Activated naive CD4-positive, alpha-beta T cell treated with anti-CD3 and anti-CD28 coated beads for 36 hours (primary cell): ENCODE measurements around the gene PDXP. TPM values are rescaled to one million over a fixed set of nuclear protein-coding genes. Genes with fewer than 3 reads are reported as not detected.

Experiments
- CTCF ChIA-PET: fragments of 350-600 bp; sonication (Branson Sonifier 250); formaldehyde crosslinking; loops from one replicate; lab custom pipeline; 2021; ENCODE audit warnings: antibody characterized with exemption; lab: Charles Lee
- DNase-seq: peaks from one replicate; pipeline ENCODE4 v3.0.0-alpha.2; 2020
- H3K27ac Mint-ChIP-seq: one replicate; pipeline ENCODE4 v1.8.0; 2021; ENCODE audit warnings: mild to moderate bottlenecking, mixed read lengths
- H3K27me3 Mint-ChIP-seq: one replicate; pipeline ENCODE4 v1.8.0; 2021; ENCODE audit warnings: low read depth, mixed read lengths
- H3K36me3 Mint-ChIP-seq: one replicate; pipeline ENCODE4 v1.8.0; 2021; ENCODE audit warnings: low read depth, mixed read lengths
- H3K4me1 Mint-ChIP-seq: one replicate; pipeline ENCODE4 v1.8.0; 2021; ENCODE audit warnings: low read depth, mixed read lengths
- H3K4me3 Mint-ChIP-seq: one replicate; pipeline ENCODE4 v1.8.0; 2021; ENCODE audit warnings: mild to moderate bottlenecking, moderate library complexity, mixed read lengths
- H3K9me3 Mint-ChIP-seq: one replicate; pipeline ENCODE4 v1.8.0; 2021; ENCODE audit warnings: mixed read lengths
- intact Hi-C: fragments of 100-400 bp; cut with micrococcal nuclease; formaldehyde crosslinking; loops from one replicate; pipeline ENCODE4 v1.15.1; 2023
- total RNA-seq, 2 experiments: library from RNA; stranded (reverse); gene quantifications; one replicate each; pipeline ENCODE4 v1.2.3, GENCODE V29; 2021

Gene PDXP
- total RNA-seq, 2 experiments from 2014 or later, result 17.4 to 19.2 TPM

- intact Hi-C loops, result no loop called here
- Mint-ChIP-seq H3K4me3 (no peak overlapping the region), H3K27ac (no peak overlapping the region), H3K27me3 (no peaks in the 10 kb centered on the region), H3K36me3 (peaks cover 6% of the 10 kb centered on the region), H3K9me3 (no peaks in the 10 kb centered on the region), H3K4me1 (peaks cover 38% of the 10 kb centered on the region)
- no peak for DNase-seq
- CTCF ChIA-PET, result interaction anchor here (2.5 to 6.4 kb wide), 2 partner anchors 11 to 26 kb away, joined by 12 to 44 read pairs; partner anchors contain the start of gene PDXP
Measured at GRCh38 chr22:37669586-37669985, 11.1 kb downstream of the PDXP start.

DNA sequence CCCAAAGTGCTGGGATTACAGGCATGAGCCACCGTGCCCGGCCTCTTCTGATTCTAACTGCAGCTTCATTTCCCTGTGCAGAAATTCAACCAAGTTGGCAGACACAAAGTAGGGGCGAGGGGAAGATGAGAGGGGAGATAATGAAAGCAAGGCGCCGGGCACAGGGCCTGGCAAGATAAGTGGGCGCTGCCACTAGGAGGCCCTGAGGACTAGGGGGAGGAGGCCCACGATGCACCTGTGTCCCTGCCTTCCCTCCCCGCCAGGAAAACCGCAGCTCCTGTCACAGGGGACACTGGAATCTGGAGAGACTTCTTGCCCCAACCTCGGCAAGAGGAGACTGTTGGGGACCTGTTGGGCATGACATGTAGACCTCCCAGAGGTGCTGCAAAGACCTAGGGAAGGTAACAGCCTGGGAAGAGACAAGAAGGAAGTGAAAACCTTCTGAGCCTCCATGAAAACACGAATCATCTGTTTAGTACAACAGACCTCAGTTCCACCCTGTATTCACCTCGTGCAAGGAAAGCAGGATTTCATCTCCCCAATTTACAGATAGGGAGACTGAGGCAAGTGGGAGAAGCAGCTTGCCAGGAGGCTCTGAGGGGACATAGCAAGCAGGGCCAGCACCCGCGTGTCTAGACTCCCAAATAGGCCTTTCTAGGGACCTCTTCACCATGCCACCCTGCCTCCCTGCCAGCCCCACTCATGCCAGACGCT, 13.8 kb downstream of the PDXP start:
- no peak for DNase-seq
- Mint-ChIP-seq H3K27ac (peak overlapping the region; percentile 37), H3K4me3 (no peak overlapping the region), H3K27me3 (no peaks in the 10 kb centered on the region), H3K36me3 (no peaks in the 10 kb centered on the region), H3K9me3 (no peaks in the 10 kb centered on the region), H3K4me1 (peaks cover 57% of the 10 kb centered on the region)
- intact Hi-C loops, result loop anchor here (10.0 kb wide), 1 partner anchor 438 kb away; no protein-coding TSS in a partner anchor
- CTCF ChIA-PET, result interaction anchor here (1.1 to 15.6 kb wide), 7 partner anchors 11 to 38 kb away, joined by 3 to 260 read pairs (median 5); partner anchors contain the start of genes PDXP and SH3BP1

- intact Hi-C loops, result loop anchor here (10.0 kb wide), 1 partner anchor 438 kb away; no protein-coding TSS in a partner anchor
- Mint-ChIP-seq H3K4me3 (no peak overlapping the region), H3K4me1 (peaks cover 60% of the 10 kb centered on the region), H3K9me3 (no peaks in the 10 kb centered on the region), H3K27me3 (no peaks in the 10 kb centered on the region), H3K27ac (no peak overlapping the region), H3K36me3 (no peaks in the 10 kb centered on the region)
- CTCF ChIA-PET, result interaction anchor here (2.0 to 15.6 kb wide), 2 partner anchors 11 to 30 kb away, joined by 5 to 260 read pairs; partner anchors contain the start of gene SH3BP1
- DNase-seq, result peak; percentile 31
Measured at GRCh38 chr22:37672920-37673455, 14.5 kb downstream of the PDXP start.

GRCh38 chr22:37674248-37674647, 15.7 kb downstream of the PDXP start:
- DNase-seq, result no peak
- Mint-ChIP-seq H3K36me3 (no peaks in the 10 kb centered on the region), H3K27ac (peak overlapping the region; percentile 24), H3K27me3 (no peaks in the 10 kb centered on the region), H3K9me3 (no peaks in the 10 kb centered on the region), H3K4me1 (peaks cover 62% of the 10 kb centered on the region), H3K4me3 (peak overlapping the region; percentile 36)
- CTCF ChIA-PET, result interaction anchor here (15.6 kb wide), 1 partner anchor 31 kb away, joined by 260 read pairs; the partner anchor contains the start of gene SH3BP1
- intact Hi-C loops, result loop anchor here (10.0 kb wide), 1 partner anchor 439 kb away; no protein-coding TSS in a partner anchor

- Mint-ChIP-seq H3K27ac (peak within 1 kb of the TSS; percentile 95), H3K4me3 (peak within 1 kb of the TSS; percentile 83), H3K9me3 (no peaks in the 10 kb centered on the region), H3K36me3 (no peaks in the 10 kb centered on the region), H3K4me1 (peaks cover 57% of the 10 kb centered on the region), H3K27me3 (no peaks in the 10 kb centered on the region)
- CTCF ChIA-PET, result interaction anchor here (0.7 to 15.6 kb wide), 5 partner anchors 8 to 50 kb away, joined by 3 to 260 read pairs (median 6); partner anchors contain the start of genes PDXP and SH3BP1
- intact Hi-C loops, result loop anchor here (5.0 to 10.0 kb wide), 3 partner anchors 132 to 440 kb away; partner anchors contain the start of genes ANKRD54 and GCAT
- peak; percentile 73 for DNase-seq
Measured at GRCh38 chr22:37674951-37675929, 16.7 kb downstream of the PDXP start, which contains the start of gene LGALS1. LGALS1 (plus strand) TSS chr22:37675636; CDS start chr22:37675703, 67 bp downstream.

DNA sequence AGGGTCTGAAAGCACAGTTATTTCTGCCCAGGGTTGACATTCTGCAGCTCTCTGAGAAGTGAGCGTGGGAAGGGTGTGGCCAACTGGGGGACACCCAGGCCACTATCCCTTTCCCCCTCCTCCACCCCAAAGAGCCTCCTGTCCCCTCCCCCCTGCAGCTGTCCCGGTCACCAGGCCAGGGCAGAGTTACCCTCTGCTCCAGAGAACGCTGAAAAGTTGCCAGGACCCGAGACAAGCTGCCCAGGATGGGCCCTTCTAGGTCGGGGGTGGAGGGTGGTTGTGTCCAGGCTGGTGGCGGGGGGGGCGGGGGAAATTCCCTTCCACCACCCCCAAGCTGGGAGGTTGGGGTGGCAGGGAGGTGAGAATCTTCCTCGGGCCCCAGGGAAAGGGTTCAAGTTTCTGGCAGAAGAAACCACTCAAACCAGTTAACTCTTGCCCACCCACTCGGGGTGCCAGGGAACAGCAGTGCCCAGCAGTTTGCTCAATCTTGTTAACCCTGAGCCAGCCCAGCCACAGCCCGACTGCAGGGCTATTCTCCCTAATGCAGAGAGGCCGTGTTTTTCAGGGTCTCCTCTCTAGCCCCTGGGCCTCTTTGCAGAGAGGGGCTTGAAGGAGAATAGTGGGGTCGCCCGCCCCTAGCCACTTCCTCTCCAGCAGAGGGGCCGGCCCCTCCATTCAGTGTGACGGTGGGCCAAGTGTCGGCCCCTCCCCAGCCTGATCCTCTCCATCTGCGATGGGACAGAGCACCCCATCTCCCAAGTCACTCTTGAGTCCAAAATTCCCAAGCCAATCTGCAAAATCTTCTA, 17.6 kb downstream of the PDXP start:
- Mint-ChIP-seq H3K4me3 (peak overlapping the region; percentile 83), H3K4me1 (peaks cover 56% of the 10 kb centered on the region), H3K36me3 (no peaks in the 10 kb centered on the region), H3K9me3 (no peaks in the 10 kb centered on the region), H3K27ac (peak overlapping the region; percentile 95), H3K27me3 (no peaks in the 10 kb centered on the region)
- intact Hi-C loops, result loop anchor here (5.0 to 10.0 kb wide), 3 partner anchors 131 to 441 kb away; partner anchors contain the start of genes ANKRD54 and GCAT
- CTCF ChIA-PET, result interaction anchor here (1.1 to 15.6 kb wide), 4 partner anchors 15 to 51 kb away, joined by 3 to 260 read pairs (median 6); partner anchors contain the start of genes PDXP and SH3BP1
- DNase-seq, result peak; percentile 35

DNA sequence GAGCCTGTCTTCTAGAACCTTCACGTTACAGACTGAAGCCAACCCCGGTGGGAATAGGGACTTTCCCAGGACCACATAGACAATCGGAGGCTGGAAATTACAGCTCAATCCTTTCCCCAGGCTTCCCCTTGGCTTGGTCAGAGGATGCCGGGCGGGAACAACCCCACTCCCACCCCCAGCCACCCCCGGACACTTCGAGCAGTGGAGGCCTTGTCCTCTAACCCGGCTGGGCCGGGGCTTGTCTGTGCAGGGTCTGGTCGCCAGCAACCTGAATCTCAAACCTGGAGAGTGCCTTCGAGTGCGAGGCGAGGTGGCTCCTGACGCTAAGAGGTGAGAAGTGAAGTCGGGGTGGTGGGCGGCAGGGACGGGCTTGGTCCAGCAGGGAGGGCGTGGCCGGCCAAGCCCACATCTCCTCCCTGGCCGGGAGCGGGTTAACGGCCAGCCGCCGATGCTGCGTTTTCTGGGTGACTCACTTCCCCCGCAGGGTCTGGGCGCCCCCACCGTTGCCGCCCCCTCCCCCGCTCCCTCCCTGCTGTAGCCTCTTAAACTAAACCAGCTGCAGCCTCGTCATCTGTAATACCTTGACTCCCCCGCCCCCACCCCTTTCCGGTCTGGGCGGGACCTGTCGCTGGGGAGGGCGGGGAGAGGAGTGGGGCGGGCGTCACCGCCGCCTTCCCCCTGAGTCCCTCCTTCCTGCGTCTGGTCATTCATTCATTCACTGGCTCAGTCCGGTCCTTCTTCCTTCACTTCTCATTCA, 18.4 kb downstream of the PDXP start:
- no peaks in the 10 kb centered on the region for H3K27me3 Mint-ChIP-seq
- DNase-seq, result peak; percentile 97
- peaks cover 56% of the 10 kb centered on the region for H3K4me1 Mint-ChIP-seq
- peak overlapping the region; percentile 95 for H3K27ac Mint-ChIP-seq
- intact Hi-C loops, result loop anchor here (1.0 to 10.0 kb wide), 6 partner anchors 19 to 442 kb away; partner anchors contain the start of genes ANKRD54, GCAT, GGA1 and PDXP
- H3K4me3 Mint-ChIP-seq, result peak overlapping the region; percentile 83
- H3K9me3 Mint-ChIP-seq, result no peaks in the 10 kb centered on the region
- no peaks in the 10 kb centered on the region for H3K36me3 Mint-ChIP-seq
- CTCF ChIA-PET, result interaction anchor here (0.9 to 15.6 kb wide), 3 partner anchors 15 to 34 kb away, joined by 3 to 260 read pairs (median 6); partner anchors contain the start of genes PDXP and SH3BP1

- Mint-ChIP-seq H3K4me3 (peak overlapping the region; percentile 83), H3K27me3 (no peaks in the 10 kb centered on the region), H3K9me3 (no peaks in the 10 kb centered on the region), H3K27ac (peak overlapping the region; percentile 95), H3K4me1 (peaks cover 50% of the 10 kb centered on the region), H3K36me3 (no peaks in the 10 kb centered on the region)
- intact Hi-C loops, result loop anchor here (1.0 to 10.0 kb wide), 6 partner anchors 19 to 443 kb away; partner anchors contain the start of genes ANKRD54, GCAT, GGA1 and PDXP
- CTCF ChIA-PET, result interaction anchor here (0.9 to 15.6 kb wide), 3 partner anchors 19 to 71 kb away, joined by 3 to 260 read pairs (median 4); partner anchors contain the start of genes PDXP and SH3BP1
- DNase-seq, result no peak
Measured at GRCh38 chr22:37677493-37677974, 19.0 kb downstream of the PDXP start.

DNA sequence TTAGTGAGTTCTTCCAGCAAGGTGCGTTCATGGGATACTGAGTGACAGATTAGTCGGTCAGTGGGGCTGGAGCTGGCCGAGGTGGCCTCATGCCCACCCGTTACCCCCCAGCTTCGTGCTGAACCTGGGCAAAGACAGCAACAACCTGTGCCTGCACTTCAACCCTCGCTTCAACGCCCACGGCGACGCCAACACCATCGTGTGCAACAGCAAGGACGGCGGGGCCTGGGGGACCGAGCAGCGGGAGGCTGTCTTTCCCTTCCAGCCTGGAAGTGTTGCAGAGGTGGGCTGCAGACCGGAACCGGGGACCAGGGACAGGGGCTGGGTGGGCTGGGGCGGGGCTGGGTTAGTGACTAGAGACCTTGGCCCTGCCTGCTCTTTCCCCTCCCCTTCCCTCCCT, 19.8 kb downstream of the PDXP start:
- Mint-ChIP-seq H3K27me3 (no peaks in the 10 kb centered on the region), H3K27ac (no peak overlapping the region), H3K9me3 (no peaks in the 10 kb centered on the region), H3K36me3 (no peaks in the 10 kb centered on the region), H3K4me3 (no peak overlapping the region), H3K4me1 (peaks cover 42% of the 10 kb centered on the region)
- intact Hi-C loops, result loop anchor here (5.0 to 10.0 kb wide), 3 partner anchors 129 to 444 kb away; partner anchors contain the start of genes ANKRD54 and GCAT
- CTCF ChIA-PET, result interaction anchor here (0.7 to 15.6 kb wide), 3 partner anchors 35 to 227 kb away, joined by 4 to 260 read pairs (median 4); partner anchors contain the start of gene SH3BP1
- no peak for DNase-seq
